ENCODE results near the gene CLEC1B.
"Not testable (repeated sequence)": the region's sequence is repeated elsewhere in the genome, so short reads cannot be mapped to it uniquely, and the experiment has no call there.

- not testable (repeated sequence) for TF ChIP-seq CTCF, POLR2A (IDR thresholded peaks at IDR 0.05)
Observed at GRCh38 chr12:10026666-10027065, 27.7 kb upstream of the CLEC1B start.
